Fibroblast of the conjunctiva (primary cell): Measurements from ENCODE around the gene CTTNBP2NL.
"Not testable (repeated sequence)": the region's sequence is repeated elsewhere in the genome, so short reads cannot be mapped to it uniquely, and the experiment has no call there.

Source experiments
- DNase-seq: peaks from one replicate; pipeline ENCODE4 v3.0.0-alpha.2; 2010; ENCODE audit warnings: low read depth

CTTNBP2NL gene

DNA sequence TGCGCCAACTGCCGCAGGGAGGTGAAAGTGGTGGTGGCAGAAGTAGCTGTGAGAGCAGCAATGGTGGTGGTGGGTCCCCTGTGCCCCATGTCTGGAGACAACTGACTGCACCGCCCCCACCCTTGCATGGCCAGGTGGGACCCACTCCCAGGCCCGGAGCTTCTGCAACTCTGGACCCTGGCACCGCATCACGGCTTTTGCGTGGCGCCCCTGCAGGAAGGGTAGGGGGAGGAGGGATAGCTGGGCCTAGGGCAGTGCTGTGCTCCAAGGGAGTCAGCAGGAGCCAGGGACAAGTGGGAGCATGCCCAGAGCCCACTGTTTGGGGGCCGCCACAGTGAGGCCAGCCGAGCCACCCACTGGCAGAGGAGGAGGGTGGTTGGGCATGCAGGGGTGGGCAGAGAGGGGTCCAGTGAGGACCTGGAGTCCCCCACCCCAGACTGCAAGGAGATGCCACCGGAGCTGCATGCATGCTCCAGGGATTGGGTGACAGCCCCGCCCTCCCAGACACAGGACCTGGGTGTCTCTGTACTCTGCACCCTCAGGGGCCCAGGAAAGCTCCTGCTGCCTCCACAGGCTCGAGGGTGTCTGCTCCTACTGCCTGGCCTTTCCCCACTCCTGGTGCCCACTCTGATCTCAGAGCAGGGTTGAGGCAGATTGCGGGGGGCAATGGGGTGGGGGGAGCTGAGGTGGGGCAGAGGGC is 9.8 kb upstream of the CTTNBP2NL start:
- no peak for DNase-seq

DNA sequence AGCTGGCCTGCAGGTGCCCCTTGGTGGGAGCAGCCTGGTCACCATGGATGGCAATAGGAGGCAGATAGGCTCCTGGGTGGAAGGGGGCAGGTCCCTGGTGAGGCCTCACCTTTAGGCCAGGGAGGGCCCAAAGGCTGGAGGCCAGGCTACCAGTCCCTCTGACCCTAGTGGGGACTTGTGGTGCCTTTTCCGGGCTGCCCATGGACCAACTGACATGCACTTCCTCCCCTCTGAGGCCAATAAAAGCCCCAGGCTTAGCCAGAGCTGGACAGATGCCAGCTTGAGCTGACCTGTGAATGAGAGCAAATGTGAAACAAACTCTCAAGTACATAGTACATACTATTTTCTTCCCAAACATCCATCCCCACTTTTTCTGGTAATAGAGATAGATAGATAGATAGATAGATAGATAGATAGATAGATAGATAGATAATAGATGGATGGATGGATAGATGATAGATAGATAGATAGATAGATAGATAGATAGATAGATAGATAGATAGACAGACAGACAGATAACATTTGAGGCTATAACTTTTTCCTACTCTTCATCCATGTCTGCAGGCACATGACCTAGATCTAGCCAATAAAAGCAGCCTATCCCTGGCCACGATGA is 9.2 kb upstream of the CTTNBP2NL start:
- no peak for DNase-seq

DNA sequence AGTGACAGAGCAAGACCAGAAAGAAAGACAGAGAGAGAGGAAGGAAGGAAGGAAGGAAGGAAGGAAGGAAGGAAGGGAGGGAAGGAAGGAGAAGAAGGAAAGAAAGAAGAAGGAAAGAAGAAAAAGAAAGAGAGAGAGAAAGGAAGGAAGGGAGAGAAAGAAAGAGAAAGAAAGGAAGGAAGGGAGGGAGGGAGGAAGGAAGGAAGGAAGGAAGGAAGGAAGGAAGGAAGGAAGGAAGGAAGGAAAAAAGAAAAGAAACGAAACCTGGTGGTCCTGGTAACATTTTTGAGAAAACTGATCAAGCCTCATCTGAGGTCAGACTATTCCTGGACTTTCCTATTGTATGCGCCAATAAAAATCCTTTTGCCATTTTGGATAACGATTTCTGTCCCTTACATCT is 8.2 kb upstream of the CTTNBP2NL start:
- no peak for DNase-seq

DNA sequence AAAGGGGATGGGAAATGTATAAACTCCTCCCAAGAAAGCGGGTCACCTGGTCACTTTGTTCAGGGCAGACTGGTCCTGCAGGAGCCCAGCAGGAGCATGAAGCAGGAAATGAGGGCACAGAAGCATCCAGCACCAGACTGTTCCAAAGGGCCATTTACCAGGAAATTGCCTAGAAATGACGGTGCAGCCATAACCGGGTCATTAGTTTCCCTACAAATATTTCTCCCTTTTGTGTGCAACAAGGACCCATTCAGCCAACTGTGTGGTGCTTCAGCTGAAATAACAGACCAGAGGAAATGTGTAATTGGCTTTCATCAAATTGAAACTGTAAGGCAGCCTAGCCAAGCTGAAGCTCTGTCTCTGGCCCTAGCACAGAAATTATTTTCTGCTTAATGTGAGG is 7.6 kb upstream of the CTTNBP2NL start:
- DNase-seq, result no peak

DNA sequence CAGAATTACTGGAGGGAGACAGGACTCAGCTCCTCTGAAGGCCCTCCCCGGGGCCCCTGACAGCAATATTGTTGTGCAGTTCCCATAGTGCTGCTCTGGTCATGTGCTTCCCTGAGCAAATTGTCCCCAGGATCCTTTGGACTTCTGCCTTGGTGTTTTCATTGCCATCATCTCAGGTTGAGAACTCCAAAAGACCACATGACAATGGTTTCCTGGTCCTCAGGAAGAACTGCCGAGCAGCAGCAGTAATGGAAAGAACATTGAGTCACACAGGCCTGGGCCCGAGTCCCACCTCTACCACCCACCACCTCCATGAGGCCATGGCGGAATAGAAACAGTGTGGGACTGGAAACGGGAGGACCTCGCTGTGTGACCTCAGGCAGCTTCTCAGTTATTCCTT is 6.3 kb upstream of the CTTNBP2NL start:
- DNase-seq, result no peak

DNA sequence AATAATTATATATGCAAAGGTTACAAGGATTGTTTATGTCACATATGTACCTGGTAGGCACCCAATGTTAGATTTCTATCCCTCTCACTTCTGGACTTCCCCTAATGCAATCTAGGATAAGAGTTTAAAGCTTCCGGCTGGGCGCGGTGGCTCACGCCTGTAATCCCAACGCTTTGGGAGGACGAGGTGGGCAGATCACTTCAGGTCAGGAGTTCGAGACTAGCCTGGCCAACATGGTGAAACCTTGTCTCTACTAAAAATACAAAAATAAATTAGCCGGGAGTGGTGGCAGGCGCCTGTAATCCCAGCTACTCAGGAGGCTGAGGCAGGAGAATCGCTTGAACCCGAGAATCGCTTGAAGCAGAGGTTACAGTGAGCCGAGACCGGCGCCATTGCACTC is 5.7 kb upstream of the CTTNBP2NL start:
- not testable (repeated sequence) for DNase-seq

DNA sequence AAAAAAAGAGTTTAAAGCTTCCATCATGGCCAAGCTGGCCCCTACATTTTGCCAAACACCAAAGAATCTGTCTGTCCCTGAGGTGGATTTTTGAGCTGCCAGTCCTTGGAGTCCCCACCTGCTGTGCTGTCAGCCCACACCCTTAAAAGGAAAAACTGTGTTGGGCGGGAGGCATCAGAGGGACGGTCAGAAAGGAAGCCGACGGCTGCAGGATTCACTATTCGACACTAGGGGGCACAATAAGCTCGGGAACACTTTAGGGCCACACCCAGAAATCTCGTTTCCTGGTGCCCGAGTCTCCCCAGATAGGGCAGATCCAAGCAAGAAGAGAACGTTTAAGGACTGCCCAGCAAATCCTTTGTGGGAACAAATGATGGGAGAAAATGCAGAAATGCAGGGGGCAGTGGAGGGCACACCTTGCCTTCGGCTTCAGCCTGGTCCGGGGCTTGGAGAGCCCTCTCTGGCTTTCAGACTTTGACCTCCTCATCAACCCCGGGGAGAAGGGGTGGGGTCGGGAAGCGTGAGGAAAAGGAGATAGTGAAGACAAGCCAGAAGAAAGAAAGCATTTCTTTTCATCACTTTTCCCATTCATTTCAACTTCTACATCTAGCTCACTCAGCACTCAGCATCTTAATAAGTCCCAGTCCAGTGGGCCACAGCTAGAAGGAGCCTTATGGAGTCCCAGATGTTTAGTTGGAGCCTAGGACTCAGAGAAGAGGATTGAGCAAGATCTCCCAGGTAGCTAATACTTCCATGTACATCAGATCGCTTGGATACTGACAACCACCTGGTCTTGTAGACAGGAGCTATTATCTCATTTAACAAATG is 5.0 kb upstream of the CTTNBP2NL start:
- peak; percentile 93 for DNase-seq

DNA sequence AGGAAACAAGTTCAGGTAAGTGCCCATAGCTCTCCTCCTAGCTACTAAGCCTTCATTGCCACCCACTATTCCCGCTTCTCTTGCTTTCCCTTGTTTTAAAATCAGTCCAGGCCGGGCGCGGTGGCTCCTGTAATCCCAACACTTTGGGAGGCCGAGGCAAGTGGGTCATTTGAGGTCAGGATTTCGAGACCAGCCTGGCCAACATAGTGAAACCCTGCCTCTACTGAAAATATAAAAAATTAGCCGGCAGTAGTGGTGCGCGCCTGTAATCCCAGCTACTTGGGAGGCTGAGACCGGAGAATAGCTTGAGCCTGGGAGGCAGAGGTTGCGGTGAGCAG is 4.4 kb upstream of the CTTNBP2NL start:
- no peak for DNase-seq

DNA sequence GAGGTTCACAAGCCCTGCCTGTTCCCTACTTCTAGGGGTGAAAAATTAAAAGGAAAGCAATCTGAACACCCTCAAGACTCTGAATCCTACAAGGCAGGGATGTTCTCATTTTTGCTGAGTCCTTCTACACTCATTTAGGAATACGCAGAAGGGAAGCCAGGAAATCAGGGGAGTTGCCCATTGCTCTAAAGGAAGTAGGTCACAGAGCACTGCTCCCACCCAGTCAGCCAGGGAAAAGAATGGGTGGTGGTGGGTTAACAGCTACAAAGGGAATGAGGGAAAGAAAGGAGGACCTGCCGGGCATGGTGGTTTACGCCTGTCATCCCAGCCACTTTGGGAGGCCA is 2.4 kb upstream of the CTTNBP2NL start:
- no peak for DNase-seq

DNA sequence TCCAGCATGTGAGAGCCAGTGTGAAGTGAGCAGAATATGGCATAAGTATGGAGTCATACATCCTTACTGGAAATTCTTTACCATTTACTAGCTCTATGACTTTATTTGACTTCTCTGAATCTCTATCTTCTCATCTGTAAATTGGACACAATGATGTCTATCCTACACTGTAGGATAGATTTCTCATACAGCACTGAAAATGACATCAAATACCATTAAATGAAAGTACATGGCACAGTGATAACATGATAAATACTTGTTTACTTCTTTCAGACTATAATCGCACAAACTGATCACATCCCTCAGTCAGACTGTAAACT is 1.3 kb upstream of the CTTNBP2NL start:
- no peak for DNase-seq

DNA sequence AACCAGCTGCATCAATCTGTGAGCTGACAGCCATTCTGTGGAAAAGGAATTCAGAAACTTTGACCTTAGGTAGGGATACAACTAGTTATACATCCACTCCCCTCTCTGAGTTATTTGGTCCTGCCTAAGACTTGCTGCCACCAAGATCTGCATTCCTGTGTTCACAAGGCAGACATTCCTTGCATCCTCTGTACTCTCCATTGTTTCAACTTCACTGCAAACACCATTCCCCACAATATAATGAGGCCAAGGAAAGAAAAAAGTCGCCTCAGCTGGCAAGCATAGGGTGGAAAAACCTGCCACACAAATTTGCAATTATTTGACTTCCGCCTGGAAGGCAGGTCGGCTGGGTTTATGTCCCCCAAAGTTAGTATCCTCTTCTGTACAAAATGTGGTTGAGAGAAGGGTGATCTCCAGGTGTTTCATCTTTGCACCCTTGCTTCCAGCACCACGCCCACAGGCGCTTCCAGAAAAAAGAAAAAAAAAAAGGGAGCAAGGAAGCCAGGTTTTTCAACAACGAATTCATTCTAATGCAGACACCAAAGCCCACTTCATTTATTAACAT is 676 bp upstream of the CTTNBP2NL start:
- no peak for DNase-seq

DNA sequence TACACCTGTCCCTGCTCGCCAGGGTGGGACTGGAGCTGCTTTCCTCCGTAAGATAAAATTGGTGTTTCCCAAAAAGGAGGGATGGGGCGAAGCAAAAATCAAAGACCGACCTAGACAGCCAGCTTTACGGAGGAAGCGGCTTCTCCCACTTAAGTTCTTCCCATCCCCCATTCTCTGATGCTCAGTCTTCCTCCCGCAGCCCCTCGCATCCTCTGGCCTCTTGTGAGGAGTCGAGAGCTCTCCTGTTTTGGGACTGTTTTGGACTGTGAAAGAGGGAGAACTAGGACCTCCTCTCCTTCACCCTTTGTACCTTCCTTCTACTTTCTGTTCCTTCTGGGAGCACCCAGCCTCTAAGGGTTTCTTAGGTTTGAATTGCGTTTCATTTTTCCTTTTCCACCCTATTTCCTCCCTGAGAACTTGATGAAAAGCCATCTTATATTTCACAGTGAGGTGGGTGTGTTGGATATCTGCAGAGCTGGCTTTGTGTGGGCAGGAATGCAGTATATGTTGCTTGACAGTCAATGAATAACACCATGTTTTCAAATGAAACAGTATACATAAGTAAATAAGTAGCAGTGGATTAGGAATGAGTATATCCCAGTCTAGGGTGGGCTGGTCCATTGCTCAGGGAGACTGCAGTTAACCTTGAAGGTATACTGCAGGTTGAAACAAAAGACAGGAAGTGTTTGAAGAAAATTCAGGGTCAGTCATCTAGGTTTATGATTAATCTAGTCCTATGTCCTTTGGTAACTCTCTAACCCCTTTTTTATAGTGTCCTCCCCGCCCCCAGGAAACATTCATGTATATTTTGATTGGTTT is 848 bp downstream of the CTTNBP2NL start:
- DNase-seq, result no peak

DNA sequence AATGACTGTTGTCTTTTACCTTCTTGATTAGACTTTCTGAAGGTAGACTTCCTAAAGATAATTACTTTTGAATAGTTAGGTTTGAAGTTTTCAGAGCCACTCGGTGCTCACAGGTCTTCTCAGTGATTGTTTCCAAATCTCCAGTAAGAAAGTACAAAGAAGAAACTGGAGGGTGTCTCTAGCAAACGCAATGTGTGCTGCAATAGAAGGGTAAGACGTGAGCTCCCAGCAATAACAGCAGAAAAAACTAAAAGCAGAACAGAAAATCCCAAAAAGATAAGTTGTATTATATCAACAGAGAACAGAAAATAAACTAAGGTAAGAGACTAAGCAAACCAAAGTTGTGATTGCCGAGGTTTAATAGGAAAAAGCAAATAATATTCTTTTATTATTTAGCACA is 1.8 kb downstream of the CTTNBP2NL start:
- no peak for DNase-seq

DNA sequence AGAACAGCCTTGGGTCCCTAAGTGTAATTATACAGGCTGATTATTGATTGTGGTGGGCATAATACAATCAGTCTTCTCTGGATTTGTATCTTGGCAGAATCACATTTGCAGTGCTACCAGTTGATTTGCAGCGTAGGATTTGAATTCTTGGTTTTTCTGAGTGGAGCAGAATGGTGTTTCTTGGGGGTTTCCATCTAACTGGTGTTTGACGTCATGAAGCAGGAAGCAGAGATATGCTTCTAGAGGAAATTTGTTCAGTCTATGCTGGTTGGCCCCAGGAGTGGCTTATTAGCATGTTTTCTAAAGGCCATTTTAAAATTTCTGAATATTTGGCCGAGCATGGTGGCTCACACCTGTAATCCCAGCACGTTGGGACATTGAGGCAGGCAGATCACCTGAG is 3.4 kb downstream of the CTTNBP2NL start:
- DNase-seq, result no peak

DNA sequence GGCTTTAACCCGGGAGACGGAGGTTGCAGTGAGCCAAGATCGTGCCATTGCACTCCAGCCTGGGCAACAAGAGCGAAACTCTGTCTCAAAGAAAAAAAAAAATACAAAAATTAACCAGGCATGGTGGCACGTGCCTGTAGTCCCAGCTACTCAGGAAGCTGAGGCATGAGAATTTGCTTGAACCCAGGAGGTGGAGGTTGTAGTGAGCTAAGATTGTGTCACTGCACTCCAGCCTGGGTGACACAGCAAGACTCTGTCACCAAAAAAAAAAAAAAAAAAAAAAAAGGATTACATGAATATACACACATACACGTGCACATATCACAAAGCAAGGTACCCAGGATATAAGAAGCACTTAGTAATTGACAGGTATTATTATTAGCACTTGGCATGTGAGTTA is 4.7 kb downstream of the CTTNBP2NL start:
- not testable (repeated sequence) for DNase-seq

DNA sequence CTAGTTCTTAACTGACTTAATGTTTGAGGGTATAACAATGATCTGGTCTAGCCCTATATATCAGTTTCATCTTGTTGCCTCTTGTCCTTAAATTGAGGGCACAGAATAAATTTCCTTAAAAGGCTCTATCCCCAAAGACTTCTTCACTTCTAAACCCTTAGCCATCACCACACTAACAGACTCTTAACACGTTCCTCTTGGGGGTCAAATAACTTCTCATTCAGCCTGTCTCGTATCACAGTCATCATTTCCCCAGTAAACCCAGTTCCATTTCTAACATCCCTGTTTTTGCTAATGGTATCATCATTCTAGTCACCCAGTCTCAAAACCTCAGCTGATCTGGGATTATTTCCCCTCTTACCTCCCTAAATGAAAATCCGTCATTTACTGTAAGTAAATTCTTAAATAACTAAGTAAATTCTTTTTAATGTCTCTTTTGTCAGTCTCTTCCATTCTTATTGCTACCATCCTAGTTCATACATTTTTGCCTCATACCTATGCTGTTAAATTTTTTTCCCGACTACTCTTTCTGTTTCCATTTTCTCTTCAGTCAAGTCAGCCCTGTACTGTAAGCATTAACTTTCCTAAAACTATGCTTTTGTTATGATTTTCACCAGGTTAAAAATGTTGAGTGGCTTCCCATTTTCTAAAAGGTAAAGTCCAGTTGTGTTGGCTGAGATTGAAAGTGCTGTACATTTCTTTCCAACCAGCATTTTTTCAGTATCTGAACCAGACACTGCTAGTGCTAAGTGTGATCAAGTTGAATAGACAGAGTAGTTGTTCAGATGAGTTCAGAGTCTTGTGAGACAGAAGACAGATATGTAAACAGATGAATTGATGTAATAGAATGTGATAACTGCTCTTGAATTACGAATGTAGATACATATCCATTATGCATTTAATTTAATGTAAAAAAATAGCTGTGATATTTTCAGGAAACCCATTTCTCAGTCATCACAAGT is 6.9 kb downstream of the CTTNBP2NL start:
- no peak for DNase-seq

DNA sequence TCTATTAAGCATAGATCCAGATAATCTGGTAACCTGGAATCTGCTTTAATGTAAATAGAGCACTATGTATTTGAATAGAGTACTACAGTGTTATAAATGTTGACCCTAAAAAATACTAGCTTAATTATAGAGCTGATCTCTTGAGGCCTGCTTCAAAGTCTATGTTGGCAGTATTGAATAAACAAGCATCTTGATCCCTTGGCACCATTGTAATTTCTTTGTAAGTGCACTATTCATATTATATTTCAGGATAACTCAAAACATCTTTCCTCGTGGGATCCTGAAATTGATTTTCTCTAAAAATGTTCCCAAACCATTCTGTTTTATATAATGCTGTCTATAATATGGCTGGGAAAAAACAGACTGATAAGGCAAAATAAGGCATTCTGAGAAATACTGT is 10.8 kb downstream of the CTTNBP2NL start:
- DNase-seq, result no peak

DNA sequence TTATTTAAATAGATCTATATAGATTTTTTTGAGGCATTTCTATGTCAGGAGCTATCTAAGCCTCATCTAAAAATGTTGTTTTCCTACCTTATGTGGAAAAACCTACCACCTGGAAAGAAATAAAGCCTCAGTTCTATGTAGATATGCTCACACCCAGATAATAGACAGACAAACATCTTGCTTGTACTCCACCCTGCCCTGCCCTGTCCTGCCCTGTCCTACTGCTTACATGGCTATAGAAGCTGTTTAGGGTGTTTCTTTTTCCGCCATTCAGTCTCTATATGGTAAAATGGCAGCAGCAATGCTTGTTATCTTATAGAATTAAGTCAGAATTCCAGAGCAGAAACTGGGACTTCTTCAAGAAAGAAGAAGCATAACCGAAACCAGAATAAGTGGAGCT is 13.4 kb downstream of the CTTNBP2NL start:
- DNase-seq, result no peak

DNA sequence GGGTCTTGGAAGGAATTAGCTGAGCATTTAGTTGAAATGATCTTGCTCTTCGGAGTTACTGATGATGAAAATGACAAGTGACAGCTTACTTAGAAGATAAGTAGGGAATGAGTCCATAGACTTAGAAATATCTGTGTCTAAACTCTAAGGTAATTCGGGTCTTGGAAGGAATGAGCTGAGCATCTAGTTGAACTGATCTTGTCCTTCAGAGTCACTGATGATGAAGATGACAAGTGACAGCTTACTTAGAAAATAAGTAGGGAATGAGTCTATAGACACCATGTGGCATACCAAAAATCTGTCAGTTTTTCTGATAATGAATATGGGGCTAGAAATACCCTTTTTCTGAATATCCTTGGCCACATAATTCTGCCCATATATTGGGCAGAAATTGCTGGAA is 14.7 kb downstream of the CTTNBP2NL start:
- no peak for DNase-seq

DNA sequence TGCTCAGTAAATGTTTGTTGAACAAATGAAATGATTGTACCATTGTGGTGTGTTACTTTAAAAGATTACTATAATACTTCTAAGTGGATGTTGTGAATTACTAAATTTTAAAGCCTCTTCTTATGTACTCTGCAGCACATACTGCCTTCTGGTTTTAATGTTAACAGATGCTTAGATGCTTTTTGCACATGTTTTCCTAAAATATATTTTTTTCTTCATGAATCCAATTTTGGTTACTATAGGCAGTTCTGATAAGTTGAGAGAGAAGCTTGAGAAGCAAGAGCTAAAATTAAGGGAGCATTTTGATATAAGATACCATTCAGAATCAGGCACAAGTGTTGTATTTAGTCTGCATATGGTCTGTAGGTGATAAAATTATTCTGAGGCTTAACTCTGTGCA is 21.3 kb downstream of the CTTNBP2NL start:
- DNase-seq, result no peak
